DOHH2 (cell line): ENCODE results near the gene SIK2.

Experiments used
- CTCF ChIP-seq: fragments of 200-600 bp; sonication (generic); IDR thresholded peaks from one replicate; pipeline ENCODE4 v1.5.1; 2014; ENCODE audit warnings: antibody characterized with exemption, mild to moderate bottlenecking, low read depth, low read length; ENCODE audit not compliant: poor library complexity, severe bottlenecking
- EZH2phosphoT487 ChIP-seq: fragments of 200-600 bp; sonication (generic); IDR thresholded peaks from 2 replicates; pipeline ENCODE4 v1.6.1; 2017; ENCODE audit warnings: borderline replicate concordance, mild to moderate bottlenecking, antibody characterized with exemption, low read length, moderate library complexity, mixed read lengths

- TF ChIP-seq CTCF: no peak
- TF ChIP-seq EZH2phosphoT487: no peak
These were observed 89.5 kb downstream of the SIK2 start for GRCh38 chr11:111691741-111692140.
